CD14-positive monocyte (primary cell): ENCODE measurements around the gene DUSP11. TPM values are rescaled to one million over a fixed set of nuclear protein-coding genes. Genes with fewer than 3 reads are reported as not detected.

ENCODE experiments used
- DNase-seq, 3 donors: peaks; one replicate each; pipeline ENCODE4 v3.0.0-alpha.2; 2011 to 2022
- H2AFZ ChIP-seq: 2 replicates; pipeline ENCODE4 v1.6.0; 2012; ENCODE audit warnings: mild to moderate bottlenecking, low read depth, low read length, inconsistent platforms; ENCODE audit not compliant: insufficient read depth, poor library complexity, severe bottlenecking
- H3K27ac ChIP-seq, 2 donors: 1 replicate in 1 of 2; 2 replicates in 1 of 2; pipeline ENCODE4 v1.5.1; 2012 to 2013; ENCODE audit warnings: low read length in 2 of 2, control low read depth in 1 of 2, inconsistent platforms in 1 of 2, low read depth in 1 of 2, mild to moderate bottlenecking in 1 of 2
- H3K27me3 ChIP-seq, 2 donors: one replicate each; pipeline versions ENCODE4 v1.6.0 to v1.6.1; 2011 to 2013; ENCODE audit warnings: low read length in 2 of 2; ENCODE audit not compliant: control insufficient read depth in 2 of 2, insufficient read depth in 2 of 2
- H3K36me3 ChIP-seq, 2 donors: replicated peaks in 1 of 2; 1 replicate in 1 of 2; 2 replicates in 1 of 2; pipeline versions ENCODE4 v1.5.1 to v1.6.1; 2012 to 2013; ENCODE audit warnings: low read length in 2 of 2, control low read depth in 1 of 2, inconsistent platforms in 1 of 2, mild to moderate bottlenecking in 1 of 2; ENCODE audit not compliant: insufficient read depth in 2 of 2, control insufficient read depth in 1 of 2
- H3K4me1 ChIP-seq, 2 donors: 1 replicate in 1 of 2; 2 replicates in 1 of 2; pipeline versions ENCODE4 v1.5.1 to v1.6.1; 2012 to 2013; ENCODE audit warnings: low read length in 2 of 2, control low read depth in 1 of 2, inconsistent platforms in 1 of 2, mild to moderate bottlenecking in 1 of 2, moderate library complexity in 1 of 2; ENCODE audit not compliant: insufficient read depth in 2 of 2, control insufficient read depth in 1 of 2
- H3K4me2 ChIP-seq: replicated peaks from 2 replicates; pipeline ENCODE3; 2012; ENCODE audit warnings: low read length, moderate library complexity, mild to moderate bottlenecking; ENCODE audit not compliant: poor library complexity, severe bottlenecking; ENCODE audit errors: extremely low read depth
- H3K4me3 ChIP-seq, 3 experiments: fragments of 200-600 bp in 1 of 3; sonication (generic) in 1 of 3; replicated peaks in 1 of 3; 1 replicate in 2 of 3; 2 replicates in 1 of 3; pipeline ENCODE4 v1.5.1; 2011 to 2013; ENCODE audit warnings: low read length in 3 of 3, mild to moderate bottlenecking in 3 of 3, control low read depth in 2 of 3, low read depth in 2 of 3, inconsistent platforms in 1 of 3, moderate library complexity in 1 of 3
- H3K79me2 ChIP-seq: 2 replicates; pipeline ENCODE4 v1.6.0; 2012; ENCODE audit warnings: mild to moderate bottlenecking, control low read depth, inconsistent platforms, low read length, moderate library complexity; ENCODE audit not compliant: insufficient read depth
- H3K9ac ChIP-seq: 2 replicates; pipeline ENCODE4 v1.6.0; 2017; ENCODE audit warnings: low read length, mild to moderate bottlenecking; ENCODE audit not compliant: insufficient read depth, poor library complexity, severe bottlenecking
- H3K9me3 ChIP-seq, 2 donors: replicated peaks in 1 of 2; 1 replicate in 1 of 2; 2 replicates in 1 of 2; pipeline versions ENCODE4 v1.5.1 to v1.6.1; 2012 to 2013; ENCODE audit warnings: low read length in 2 of 2, control low read depth in 1 of 2; ENCODE audit not compliant: control insufficient read depth in 1 of 2, insufficient read depth in 1 of 2
- H4K20me1 ChIP-seq: 2 replicates; pipeline ENCODE4 v1.6.0; 2012; ENCODE audit warnings: mild to moderate bottlenecking, low read length, control low read depth, moderate library complexity; ENCODE audit not compliant: insufficient read depth
- H3K27ac Mint-ChIP-seq, 7 donors: one replicate each; pipeline ENCODE4 v1.8.0; 2020; ENCODE audit warnings: mild to moderate bottlenecking in 7 of 7, mixed read lengths in 7 of 7, moderate library complexity in 6 of 7, inconsistent platforms in 2 of 7
- H3K27me3 Mint-ChIP-seq, 3 donors: one replicate each; pipeline ENCODE4 v1.8.0; 2021 to 2022; ENCODE audit warnings: low read depth in 3 of 3, mild to moderate bottlenecking in 3 of 3, mixed read lengths in 3 of 3, moderate library complexity in 3 of 3, inconsistent platforms in 1 of 3
- H3K36me3 Mint-ChIP-seq, 2 donors: one replicate each; pipeline ENCODE4 v1.8.0; 2020; ENCODE audit warnings: mixed read lengths in 2 of 2, inconsistent platforms in 1 of 2, mild to moderate bottlenecking in 1 of 2
- H3K4me1 Mint-ChIP-seq: one replicate; pipeline ENCODE4 v1.8.0; 2020; ENCODE audit warnings: mild to moderate bottlenecking, mixed read lengths
- H3K4me3 Mint-ChIP-seq, 2 donors: one replicate each; pipeline ENCODE4 v1.8.0; 2020; ENCODE audit warnings: mild to moderate bottlenecking in 2 of 2, mixed read lengths in 2 of 2, moderate library complexity in 1 of 2
- H3K9me3 Mint-ChIP-seq, 7 donors: one replicate each; pipeline ENCODE4 v1.8.0; 2020 to 2022; ENCODE audit warnings: mixed read lengths in 7 of 7, mild to moderate bottlenecking in 6 of 7, moderate library complexity in 6 of 7, inconsistent platforms in 2 of 7
- CTCF ChIP-seq: fragments of 200-600 bp; IDR thresholded peaks from one replicate; pipeline ENCODE4 v1.8.0; 2022; ENCODE audit warnings: antibody characterized with exemption, mild to moderate bottlenecking
- WGBS: methylation state at CpG from one replicate; pipeline ENCODE4 v1.1.5; 2013; ENCODE audit warnings: missing lambda C conversion rate; ENCODE audit not compliant: insufficient coverage; 5-methylcytosine and 5-hydroxymethylcytosine counted together
- intact Hi-C, 2 donors: fragments of 100-400 bp; cut with micrococcal nuclease; formaldehyde crosslinking; loops; one replicate each; pipeline versions ENCODE4 v1.15.0 to v1.15.1; 2023
- polyA minus RNA-seq: library from RNA; depleted of rRNA, polyadenylated mRNA; stranded (reverse); fragments of >200 nt; gene quantifications from 2 replicates; pipeline ENCODE4 v1.2.3, GENCODE V29; 2012
- polyA plus RNA-seq, 3 donors: library from polyadenylated mRNA; depleted of rRNA in 1 of 3; unstranded in 2 of 3; stranded (reverse) in 1 of 3; fragments of 300-500 nt in 2 of 3; fragments of >200 nt in 1 of 3; fragmentation: Illumina TruSeq in 2 of 3; gene quantifications; 1 replicate in 2 of 3; 2 replicates in 1 of 3; pipeline ENCODE4 v1.2.3, GENCODE V29; 2012 to 2021
- total RNA-seq, 12 experiments: library from RNA in 1 of 12; stranded (reverse) in 1 of 12; fragments of 120-200 nt in 1 of 12; gene quantifications; one replicate each; pipeline ENCODE4 v1.2.4 and lab custom pipeline; 2013 to 2026; ENCODE audit warnings: mixed read lengths in 6 of 12, inconsistent platforms in 1 of 12

DUSP11 gene
- total RNA-seq (2013) = 26.1 TPM
- polyA plus RNA-seq (10 to 100 TPM in 2 of 3 donors, 1 to 10 TPM in 1; 9.9 to 25.7 (median 23.1) TPM), polyA minus RNA-seq (10.1 and 16.4 TPM in 2 replicates), total RNA-seq (lab: John Stamatoyannopoulos, UW) (8.1 to 24.4 (median 15.7) reads per million in 11 experiments)

GRCh38 chr2:73779467-73780236, at the start of gene DUSP11:
TSS of gene DUSP11 (minus strand) at chr2:73780103. CDS start at chr2:73779974, 129 bp downstream.
- H2AFZ ChIP-seq = peak within 1 kb of the TSS; percentile 87
- H3K4me3 Mint-ChIP-seq = peak within 1 kb of the TSS; percentile 98 to 100
- H3K9me3 ChIP-seq = no peaks in the 10 kb centered on the region
- peaks cover 0 to 2% (median 0%) of the 10 kb centered on the region in 3 donors for H3K27me3 Mint-ChIP-seq
- H3K27me3 ChIP-seq = no peaks in the 10 kb centered on the region
- peak within 1 kb of the TSS; percentile 89 for H3K9ac ChIP-seq
- H3K79me2 ChIP-seq = peaks cover 23% of the 10 kb centered on the region
- peak within 1 kb of the TSS; percentile 78 for H3K4me2 ChIP-seq
- H3K9me3 Mint-ChIP-seq = no peaks in the 10 kb centered on the region
- peaks cover 16% of the 10 kb centered on the region for H3K4me1 Mint-ChIP-seq
- H3K4me1 ChIP-seq = peaks cover 8 to 18% of the 10 kb centered on the region in 2 donors
- intact Hi-C loops = no loop called here
- WGBS = under 1% methylated on average over 37 of the region's 40 CpGs
- H4K20me1 ChIP-seq = no peaks in the 10 kb centered on the region
- peak; percentile 93 to 98 (median 94) for DNase-seq
- H3K27ac Mint-ChIP-seq = peak within 1 kb of the TSS; percentile 91 to 96 (median 96)
- H3K36me3 ChIP-seq = peaks cover 17 to 26% of the 10 kb centered on the region in 2 donors
- H3K27ac ChIP-seq = peak within 1 kb of the TSS; percentile 77 to 95
- H3K4me3 ChIP-seq = peak within 1 kb of the TSS; percentile 59 to 98 (median 91)
- peak; percentile 95 for TF ChIP-seq CTCF
- H3K36me3 Mint-ChIP-seq = peaks cover 22 to 29% of the 10 kb centered on the region in 2 donors

- peak; percentile 92 to 97 (median 95) for DNase-seq
- Mint-ChIP-seq H3K36me3 (peaks cover 16 to 27% of the 10 kb centered on the region in 2 donors), H3K27me3 (peaks cover 0 to 2% (median 2%) of the 10 kb centered on the region in 3 donors), H3K27ac (peak within 1 kb of the TSS; percentile 94 to 99 (median 98)), H3K9me3 (peaks cover 0 to 5% (median 0%) of the 10 kb centered on the region in 7 donors), H3K4me3 (peak within 1 kb of the TSS; percentile 92 to 96), H3K4me1 (peaks cover 25% of the 10 kb centered on the region)
- intact Hi-C loops = loop anchor here in 1 of 2 donors (10.0 kb wide), 4 partner anchors 156 to 566 kb away; partner anchors contain the start of genes BOLA3 and TET3
- no peak for TF ChIP-seq CTCF
- Histone ChIP-seq H3K4me3 (peak within 1 kb of the TSS; percentile 61 to 83 (median 69)), H4K20me1 (no peaks in the 10 kb centered on the region), H3K27me3 (no peaks in the 10 kb centered on the region), H3K4me2 (peak within 1 kb of the TSS; percentile 93), H3K27ac (peak within 1 kb of the TSS; percentile 79 to 94), H3K9me3 (no peaks in the 10 kb centered on the region), H3K4me1 (peaks cover 14 to 26% of the 10 kb centered on the region in 2 donors), H3K79me2 (peaks cover 40% of the 10 kb centered on the region), H3K36me3 (peaks cover 14 to 31% of the 10 kb centered on the region in 2 donors), H2AFZ (peak within 1 kb of the TSS; percentile 88), H3K9ac (peak within 1 kb of the TSS; percentile 88)
- WGBS = under 1% methylated on average over 41 of the region's 48 CpGs
These were observed 49.1 kb upstream of the DUSP11 start, which contains the start of gene STAMBP for GRCh38 chr2:73828818-73829570. TSS of gene STAMBP (plus strand) at chr2:73828961. CDS start at chr2:73830857, 1,896 bp downstream.
